ENCODE data around the gene RBM26. TPM values are rescaled to one million over a fixed set of nuclear protein-coding genes. Genes with fewer than 3 reads are reported as not detected.

The RBM26 gene
- total and polyA plus RNA-seq, 12 donors = 7.5 to 46.8 (median 24.5) TPM

GRCh38 chr13:79439275-79439674 is 33.2 kb upstream of the RBM26 start:
- Histone ChIP-seq H3K36me3 (no peaks in the 10 kb centered on the region), H3K27ac (no peak overlapping the region), H3K27me3 (no peaks in the 10 kb centered on the region), H3K4me3 (no peak overlapping the region), H3K9me3 (no peaks in the 10 kb centered on the region), H3K4me1 (peaks cover 0 to 7% (median 0%) of the 10 kb centered on the region in 9 donors)
- intact Hi-C loops (cut with DNase I) = no loop called here
- ATAC-seq (no peak), DNase-seq (no peak)
- no peak for TF ChIP-seq CTCF (IDR thresholded peaks at IDR 0.05)
- 96 to 100% methylated on average over 1 of the region's 1 CpG for WGBS, 2 donors

- H3K4me3 ChIP-seq = no peak overlapping the region
- no peak for TF ChIP-seq CTCF (IDR thresholded peaks at IDR 0.05)
- no peaks in the 10 kb centered on the region for H3K36me3 ChIP-seq
- 14 to 54% methylated on average over 1 of the region's 1 CpG for WGBS, 2 donors
- intact Hi-C loops (cut with DNase I) = no loop called here
- DNase-seq (no peak), ATAC-seq (no peak)
- H3K27ac ChIP-seq = no peak overlapping the region
- H3K4me1 ChIP-seq = peaks cover 0 to 7% (median 0%) of the 10 kb centered on the region in 9 donors
- H3K27me3 ChIP-seq = no peaks in the 10 kb centered on the region
- no peaks in the 10 kb centered on the region for H3K9me3 ChIP-seq
These were observed 29.5 kb upstream of the RBM26 start for GRCh38 chr13:79435561-79435990.

GRCh38 chr13:79434556-79434955 is 28.5 kb upstream of the RBM26 start:
- Histone ChIP-seq H3K27ac (no peak overlapping the region), H3K4me1 (peaks cover 0 to 7% (median 0%) of the 10 kb centered on the region in 9 donors), H3K27me3 (no peaks in the 10 kb centered on the region), H3K9me3 (no peaks in the 10 kb centered on the region), H3K36me3 (no peaks in the 10 kb centered on the region), H3K4me3 (no peak overlapping the region)
- intact Hi-C loops (cut with DNase I) = no loop called here
- no peak for TF ChIP-seq CTCF (IDR thresholded peaks at IDR 0.05)
- ATAC-seq = no peak
- no peak for DNase-seq
- 44 to 57% methylated on average over 1 of the region's 1 CpG for WGBS, 2 donors

- TF ChIP-seq CTCF (IDR thresholded peaks at IDR 0.05) = no peak
- ATAC-seq (peak in 1 of 8 donors; percentile 38), DNase-seq (no peak)
- Histone ChIP-seq H3K27ac (no peak overlapping the region), H3K27me3 (no peaks in the 10 kb centered on the region), H3K36me3 (no peaks in the 10 kb centered on the region), H3K4me3 (no peak overlapping the region), H3K4me1 (peaks cover 0 to 7% (median 0%) of the 10 kb centered on the region in 9 donors), H3K9me3 (no peaks in the 10 kb centered on the region)
- intact Hi-C loops (cut with DNase I) = no loop called here
- whole genome bisulfite sequencing, 2 donors = 97 to 98% methylated on average over 11 of the region's 11 CpGs
These were observed 26.9 kb upstream of the RBM26 start for GRCh38 chr13:79432992-79433391.

Data from heart right ventricle (tissue), 16 donors.